H1 (cell line): ENCODE results near the gene TOR4A. TPM values are rescaled to one million over a fixed set of nuclear protein-coding genes. Genes with fewer than 3 reads are reported as not detected.

ENCODE experiments used
- polyA plus RNA-seq, 7 experiments: library from polyadenylated mRNA; depleted of rRNA in 3 of 7; stranded (reverse) in 5 of 7; unstranded in 2 of 7; fragments of >200 nt in 5 of 7; fragments of 200-250 nt in 2 of 7; gene quantifications; 1 replicate in 5 of 7; 2 replicates in 1 of 7; 4 replicates in 1 of 7; pipeline versions ENCODE4 v1.2.1 to v1.2.3, GENCODE V29; 2011 to 2013; ENCODE audit warnings: missing spikeins in 2 of 7, mixed read lengths in 2 of 7
- total RNA-seq: library from RNA; stranded (reverse); fragmentation: NEBNext Ultra II Directional; extraction: Animal tissue kit (Norgen Biotek cat#: 25700); gene quantifications from 2 replicates; pipeline ENCODE4 v1.2.1, GENCODE V29; 2021
- TF ChIP-seq, protein P1 (sequence below): fragments of 300-600 bp; sonication (generic); IDR thresholded peaks from 2 replicates; pipeline ENCODE4 v1.7.1; 2012; ENCODE audit warnings: low read length, moderate library complexity, mild to moderate bottlenecking, inconsistent platforms; ENCODE audit not compliant: insufficient replicate concordance

TOR4A gene
- total and polyA plus RNA-seq, 2 of the 8 experiments (the other 6 are each of a cell fraction or from before 2014, with no cell fraction given), result 8.4 to 9.3 TPM

DNA sequence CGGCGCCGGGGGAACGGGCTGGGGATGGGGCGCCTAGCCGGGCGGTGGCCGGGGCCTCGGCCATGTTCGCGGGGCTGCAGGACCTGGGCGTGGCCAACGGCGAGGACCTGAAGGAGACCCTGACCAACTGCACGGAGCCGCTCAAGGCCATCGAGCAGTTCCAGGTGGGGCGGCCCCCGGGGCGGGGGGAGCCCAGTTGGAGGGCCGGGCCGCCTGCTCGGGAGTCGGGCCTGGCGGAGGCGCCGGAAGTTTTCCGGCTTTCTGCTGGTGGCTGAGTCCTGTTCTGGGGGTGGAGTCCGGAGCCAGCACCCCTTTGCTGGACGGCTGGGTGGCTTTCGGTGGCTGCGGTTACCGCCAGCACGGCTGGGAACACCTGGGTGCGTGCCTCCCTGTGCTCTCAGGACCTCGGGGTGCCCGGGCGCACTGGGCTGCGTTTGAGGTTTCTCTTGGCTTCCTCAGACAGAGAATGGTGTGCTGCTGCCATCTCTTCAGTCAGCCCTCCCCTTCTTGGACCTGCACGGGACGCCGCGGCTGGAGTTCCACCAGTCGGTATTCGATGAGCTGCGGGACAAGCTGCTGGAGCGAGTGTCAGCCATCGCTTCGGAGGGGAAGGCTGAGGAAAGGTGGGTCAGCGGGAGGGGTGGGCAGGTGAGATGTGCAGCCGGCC lies 21.9 kb upstream of the TOR4A start (continued):
- TF ChIP-seq, protein P1, sequence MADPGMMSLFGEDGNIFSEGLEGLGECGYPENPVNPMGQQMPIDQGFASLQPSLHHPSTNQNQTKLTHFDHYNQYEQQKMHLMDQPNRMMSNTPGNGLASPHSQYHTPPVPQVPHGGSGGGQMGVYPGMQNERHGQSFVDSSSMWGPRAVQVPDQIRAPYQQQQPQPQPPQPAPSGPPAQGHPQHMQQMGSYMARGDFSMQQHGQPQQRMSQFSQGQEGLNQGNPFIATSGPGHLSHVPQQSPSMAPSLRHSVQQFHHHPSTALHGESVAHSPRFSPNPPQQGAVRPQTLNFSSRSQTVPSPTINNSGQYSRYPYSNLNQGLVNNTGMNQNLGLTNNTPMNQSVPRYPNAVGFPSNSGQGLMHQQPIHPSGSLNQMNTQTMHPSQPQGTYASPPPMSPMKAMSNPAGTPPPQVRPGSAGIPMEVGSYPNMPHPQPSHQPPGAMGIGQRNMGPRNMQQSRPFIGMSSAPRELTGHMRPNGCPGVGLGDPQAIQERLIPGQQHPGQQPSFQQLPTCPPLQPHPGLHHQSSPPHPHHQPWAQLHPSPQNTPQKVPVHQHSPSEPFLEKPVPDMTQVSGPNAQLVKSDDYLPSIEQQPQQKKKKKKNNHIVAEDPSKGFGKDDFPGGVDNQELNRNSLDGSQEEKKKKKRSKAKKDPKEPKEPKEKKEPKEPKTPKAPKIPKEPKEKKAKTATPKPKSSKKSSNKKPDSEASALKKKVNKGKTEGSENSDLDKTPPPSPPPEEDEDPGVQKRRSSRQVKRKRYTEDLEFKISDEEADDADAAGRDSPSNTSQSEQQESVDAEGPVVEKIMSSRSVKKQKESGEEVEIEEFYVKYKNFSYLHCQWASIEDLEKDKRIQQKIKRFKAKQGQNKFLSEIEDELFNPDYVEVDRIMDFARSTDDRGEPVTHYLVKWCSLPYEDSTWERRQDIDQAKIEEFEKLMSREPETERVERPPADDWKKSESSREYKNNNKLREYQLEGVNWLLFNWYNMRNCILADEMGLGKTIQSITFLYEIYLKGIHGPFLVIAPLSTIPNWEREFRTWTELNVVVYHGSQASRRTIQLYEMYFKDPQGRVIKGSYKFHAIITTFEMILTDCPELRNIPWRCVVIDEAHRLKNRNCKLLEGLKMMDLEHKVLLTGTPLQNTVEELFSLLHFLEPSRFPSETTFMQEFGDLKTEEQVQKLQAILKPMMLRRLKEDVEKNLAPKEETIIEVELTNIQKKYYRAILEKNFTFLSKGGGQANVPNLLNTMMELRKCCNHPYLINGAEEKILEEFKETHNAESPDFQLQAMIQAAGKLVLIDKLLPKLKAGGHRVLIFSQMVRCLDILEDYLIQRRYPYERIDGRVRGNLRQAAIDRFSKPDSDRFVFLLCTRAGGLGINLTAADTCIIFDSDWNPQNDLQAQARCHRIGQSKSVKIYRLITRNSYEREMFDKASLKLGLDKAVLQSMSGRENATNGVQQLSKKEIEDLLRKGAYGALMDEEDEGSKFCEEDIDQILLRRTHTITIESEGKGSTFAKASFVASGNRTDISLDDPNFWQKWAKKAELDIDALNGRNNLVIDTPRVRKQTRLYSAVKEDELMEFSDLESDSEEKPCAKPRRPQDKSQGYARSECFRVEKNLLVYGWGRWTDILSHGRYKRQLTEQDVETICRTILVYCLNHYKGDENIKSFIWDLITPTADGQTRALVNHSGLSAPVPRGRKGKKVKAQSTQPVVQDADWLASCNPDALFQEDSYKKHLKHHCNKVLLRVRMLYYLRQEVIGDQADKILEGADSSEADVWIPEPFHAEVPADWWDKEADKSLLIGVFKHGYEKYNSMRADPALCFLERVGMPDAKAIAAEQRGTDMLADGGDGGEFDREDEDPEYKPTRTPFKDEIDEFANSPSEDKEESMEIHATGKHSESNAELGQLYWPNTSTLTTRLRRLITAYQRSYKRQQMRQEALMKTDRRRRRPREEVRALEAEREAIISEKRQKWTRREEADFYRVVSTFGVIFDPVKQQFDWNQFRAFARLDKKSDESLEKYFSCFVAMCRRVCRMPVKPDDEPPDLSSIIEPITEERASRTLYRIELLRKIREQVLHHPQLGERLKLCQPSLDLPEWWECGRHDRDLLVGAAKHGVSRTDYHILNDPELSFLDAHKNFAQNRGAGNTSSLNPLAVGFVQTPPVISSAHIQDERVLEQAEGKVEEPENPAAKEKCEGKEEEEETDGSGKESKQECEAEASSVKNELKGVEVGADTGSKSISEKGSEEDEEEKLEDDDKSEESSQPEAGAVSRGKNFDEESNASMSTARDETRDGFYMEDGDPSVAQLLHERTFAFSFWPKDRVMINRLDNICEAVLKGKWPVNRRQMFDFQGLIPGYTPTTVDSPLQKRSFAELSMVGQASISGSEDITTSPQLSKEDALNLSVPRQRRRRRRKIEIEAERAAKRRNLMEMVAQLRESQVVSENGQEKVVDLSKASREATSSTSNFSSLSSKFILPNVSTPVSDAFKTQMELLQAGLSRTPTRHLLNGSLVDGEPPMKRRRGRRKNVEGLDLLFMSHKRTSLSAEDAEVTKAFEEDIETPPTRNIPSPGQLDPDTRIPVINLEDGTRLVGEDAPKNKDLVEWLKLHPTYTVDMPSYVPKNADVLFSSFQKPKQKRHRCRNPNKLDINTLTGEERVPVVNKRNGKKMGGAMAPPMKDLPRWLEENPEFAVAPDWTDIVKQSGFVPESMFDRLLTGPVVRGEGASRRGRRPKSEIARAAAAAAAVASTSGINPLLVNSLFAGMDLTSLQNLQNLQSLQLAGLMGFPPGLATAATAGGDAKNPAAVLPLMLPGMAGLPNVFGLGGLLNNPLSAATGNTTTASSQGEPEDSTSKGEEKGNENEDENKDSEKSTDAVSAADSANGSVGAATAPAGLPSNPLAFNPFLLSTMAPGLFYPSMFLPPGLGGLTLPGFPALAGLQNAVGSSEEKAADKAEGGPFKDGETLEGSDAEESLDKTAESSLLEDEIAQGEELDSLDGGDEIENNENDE, result no peak
